GM19238 (cell line): ENCODE results near the gene RTL10.
"Not testable (repeated sequence)": the region's sequence is repeated elsewhere in the genome, so short reads cannot be mapped to it uniquely, and the experiment has no call there.

Experiments
- DNase-seq: peaks from one replicate; pipeline ENCODE4 v3.0.0; 2011; ENCODE audit warnings: low spot score; ENCODE audit not compliant: insufficient read length

Gene RTL10

DNA sequence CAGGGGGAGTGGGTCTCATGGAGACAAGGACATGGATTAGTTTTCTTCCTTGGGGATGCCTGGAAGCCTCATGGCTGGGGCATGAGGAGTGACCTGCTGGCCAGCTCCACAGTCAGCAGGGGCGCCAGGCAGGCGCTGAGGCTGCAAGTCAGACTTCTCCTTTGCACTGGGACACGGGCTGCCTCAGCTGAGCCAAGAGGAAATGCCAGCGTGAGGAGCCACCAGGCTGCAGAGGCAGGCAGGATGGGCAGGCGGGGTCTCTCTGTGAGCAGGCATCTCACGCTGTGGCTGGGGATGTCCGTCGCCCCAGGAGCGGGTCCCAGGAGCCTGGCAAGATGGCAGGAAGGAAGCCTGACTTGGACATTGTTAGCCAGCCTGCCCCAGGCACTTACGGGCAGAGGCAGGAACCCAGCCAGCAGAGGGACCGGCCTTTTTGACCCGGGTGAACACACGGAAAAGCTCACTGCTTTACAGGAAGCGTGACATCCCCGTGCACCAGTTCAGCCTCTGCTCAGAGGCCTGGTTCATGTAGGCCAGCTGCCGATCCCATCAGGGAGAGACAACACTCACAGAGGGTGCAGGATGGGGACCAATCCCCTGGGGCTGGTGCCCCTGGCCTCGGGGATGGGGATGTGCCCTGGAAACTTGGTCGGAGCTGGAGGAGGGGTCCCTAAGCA lies 10.2 kb downstream of the RTL10 start:
- DNase-seq, result no peak

DNA sequence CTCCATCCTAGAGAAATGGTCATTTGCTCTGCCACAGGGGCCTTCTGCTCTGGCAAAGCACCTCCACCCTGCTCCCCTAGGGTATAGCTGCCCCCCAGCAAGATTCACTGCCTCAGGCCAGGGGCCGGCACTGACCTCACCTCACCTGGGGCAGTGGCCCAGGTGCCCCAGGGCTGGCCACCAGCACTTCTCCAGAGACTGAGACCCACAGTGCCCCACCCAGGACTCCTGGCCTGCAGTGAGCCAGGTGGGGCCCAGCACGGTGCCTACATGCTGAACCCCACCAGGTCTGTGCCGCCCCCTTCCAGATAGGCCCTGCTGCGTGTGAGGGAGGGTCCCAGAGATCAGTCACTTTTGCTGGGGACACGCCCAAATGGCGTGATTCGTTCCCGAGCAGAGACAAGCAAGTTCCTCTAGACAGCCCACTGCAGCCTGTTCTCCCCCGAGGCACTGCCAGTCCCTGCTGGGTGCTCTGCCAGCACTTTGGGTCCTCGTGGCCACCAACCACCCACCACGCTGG lies 10.8 kb downstream of the RTL10 start:
- no peak for DNase-seq

DNA sequence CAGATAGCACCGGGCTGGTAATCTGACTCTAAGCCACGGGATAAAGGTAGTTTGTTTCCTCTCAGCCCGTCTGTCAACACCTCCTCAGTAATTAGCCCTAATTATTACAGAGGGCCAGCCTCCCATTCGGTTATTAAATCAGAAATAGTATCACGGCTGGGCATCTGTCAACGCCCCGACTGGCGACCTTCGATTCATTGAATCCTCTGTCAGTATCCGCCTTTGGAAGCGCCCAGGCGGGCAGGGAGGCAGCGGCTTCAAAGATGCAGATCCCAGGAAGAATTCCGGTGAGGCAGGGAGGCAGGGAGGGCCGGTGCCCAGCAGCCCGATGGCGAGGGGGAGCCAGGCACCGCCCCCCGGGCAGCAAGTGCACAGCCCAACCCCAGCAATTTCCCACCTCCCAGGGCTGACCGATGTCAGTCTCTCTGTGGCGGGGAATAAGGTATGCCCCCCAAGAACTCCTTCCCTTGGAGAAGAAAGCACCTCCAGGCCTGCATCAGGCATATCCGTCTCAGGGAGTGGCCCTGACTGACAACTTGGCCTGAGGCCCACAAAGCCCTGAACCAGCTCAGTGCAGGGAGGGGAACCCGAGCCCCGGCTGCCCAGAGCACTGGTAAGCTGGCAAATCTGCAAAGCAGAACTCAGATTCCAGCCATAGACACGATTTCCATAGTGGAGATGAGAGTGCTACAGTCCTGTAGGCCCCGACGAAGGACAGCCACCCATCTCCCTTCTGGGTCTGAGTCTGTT lies 11.4 kb downstream of the RTL10 start:
- DNase-seq, result no peak

DNA sequence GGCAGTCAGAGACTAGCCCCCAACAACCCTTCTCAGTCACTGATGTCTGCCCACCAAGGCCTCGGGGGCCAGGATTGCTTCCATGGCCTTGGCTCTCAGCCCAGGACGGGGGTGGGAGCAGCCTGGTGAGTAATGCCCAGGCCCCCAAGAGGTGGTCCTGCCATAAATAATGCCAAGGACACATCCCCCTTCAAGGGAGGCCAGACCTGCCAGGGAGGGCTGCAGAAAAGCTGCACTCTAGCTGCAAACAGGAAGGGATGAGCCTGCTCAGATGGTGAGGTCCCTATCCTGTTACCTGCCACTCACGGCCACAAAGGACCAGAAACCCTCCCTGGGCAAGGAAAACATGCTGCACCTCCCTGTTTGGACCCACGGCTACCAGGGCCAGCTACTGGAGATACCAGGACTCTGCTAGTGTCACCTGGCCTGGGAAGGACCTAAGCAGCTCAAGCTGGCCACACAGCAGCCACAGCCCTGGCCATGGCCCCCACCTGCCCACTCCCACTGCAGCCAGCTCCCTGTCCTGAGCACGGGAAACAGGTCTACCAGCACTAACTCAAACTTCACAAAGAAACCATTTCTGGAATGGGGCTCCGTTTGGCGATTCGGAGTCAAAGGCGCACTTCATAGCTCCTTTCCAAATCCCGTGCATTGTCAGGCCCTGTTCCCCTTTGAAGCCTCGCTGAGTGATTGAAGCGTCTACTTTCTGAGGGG lies 12.1 kb downstream of the RTL10 start:
- no peak for DNase-seq

DNA sequence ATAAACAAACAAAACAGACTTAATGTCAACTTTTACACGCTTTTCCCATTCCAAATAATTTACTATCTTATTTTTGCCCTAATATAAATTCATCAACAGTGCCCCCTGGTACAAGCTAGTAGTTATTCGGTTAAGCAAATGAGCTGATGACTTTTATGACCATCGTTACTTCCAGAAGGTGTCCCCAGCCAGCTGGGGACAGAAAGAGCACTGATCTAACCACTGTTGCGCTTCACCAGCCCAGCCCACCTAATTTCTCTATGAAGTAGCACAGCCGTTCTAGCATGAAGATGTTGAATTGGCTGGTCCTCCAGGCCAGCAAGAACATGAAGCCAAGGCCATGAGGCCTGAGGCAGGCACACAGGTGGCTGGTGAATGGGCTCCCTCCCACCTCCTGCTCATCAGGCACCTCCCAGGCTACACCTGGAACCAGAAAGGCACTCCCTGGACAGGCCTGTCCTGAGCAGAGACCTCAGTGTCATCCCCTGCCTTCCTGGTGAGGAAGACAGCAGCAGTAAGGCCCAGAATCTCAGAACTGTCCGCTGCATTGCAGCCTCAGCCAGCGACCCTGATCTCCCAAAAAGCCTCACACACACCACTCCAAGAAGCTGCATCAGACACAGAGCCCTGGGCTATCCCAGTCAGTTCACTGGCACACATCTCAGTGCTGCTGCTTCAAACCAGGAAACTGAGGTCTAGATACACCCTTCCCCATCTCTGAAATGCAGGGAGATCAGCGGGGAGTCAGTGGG lies 12.9 kb downstream of the RTL10 start:
- no peak for DNase-seq

DNA sequence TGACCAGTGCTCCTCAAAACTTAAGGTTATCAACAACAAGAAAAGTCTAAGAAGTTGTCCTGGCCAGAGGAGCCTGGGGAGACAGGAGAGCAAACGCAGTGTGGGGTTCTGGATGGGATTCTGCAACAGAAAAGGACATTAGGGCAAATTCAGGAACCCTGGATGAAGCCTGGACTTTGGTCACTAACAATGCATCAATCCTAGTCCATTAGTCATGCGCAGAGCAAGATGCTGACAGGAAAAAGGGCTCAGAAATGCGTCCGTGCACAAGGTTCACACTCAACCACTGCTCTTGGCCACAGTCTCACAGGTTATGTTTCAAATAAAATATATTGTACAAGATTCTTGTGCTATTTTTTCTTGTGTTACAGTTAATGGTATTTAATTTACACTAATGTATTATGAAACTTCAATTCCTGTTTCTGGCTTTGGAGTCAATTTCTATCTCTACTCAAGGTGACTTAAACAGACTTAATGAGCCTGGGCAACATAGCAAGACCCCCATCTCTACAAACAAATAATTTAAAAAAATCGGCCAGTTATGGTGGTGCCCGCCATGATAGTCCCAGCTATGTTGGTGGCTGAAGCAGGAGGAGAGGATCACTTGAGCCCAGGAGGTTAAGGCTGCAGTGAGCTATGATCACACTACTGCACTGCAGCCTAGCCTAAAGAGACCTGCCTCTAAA lies 13.6 kb downstream of the RTL10 start:
- DNase-seq, result no peak

DNA sequence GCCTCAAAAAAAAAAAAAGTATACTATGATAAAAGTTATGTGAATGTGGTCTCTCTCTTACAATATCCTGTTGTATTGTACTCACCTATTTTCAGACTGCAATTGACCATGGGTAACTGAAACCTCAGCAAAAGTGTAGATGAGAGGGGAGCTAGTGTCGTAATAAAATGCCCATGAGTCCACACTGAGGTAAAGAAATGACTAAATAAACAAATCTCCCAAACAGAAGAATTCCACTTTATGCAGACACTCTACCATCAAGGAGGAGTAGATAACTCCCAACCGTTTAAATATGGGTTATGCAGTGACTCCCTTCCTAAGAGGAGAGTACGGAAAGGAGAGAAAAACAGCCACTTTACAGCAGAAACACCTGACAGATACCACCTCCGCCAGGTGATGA lies 14.6 kb downstream of the RTL10 start:
- no peak for DNase-seq

DNA sequence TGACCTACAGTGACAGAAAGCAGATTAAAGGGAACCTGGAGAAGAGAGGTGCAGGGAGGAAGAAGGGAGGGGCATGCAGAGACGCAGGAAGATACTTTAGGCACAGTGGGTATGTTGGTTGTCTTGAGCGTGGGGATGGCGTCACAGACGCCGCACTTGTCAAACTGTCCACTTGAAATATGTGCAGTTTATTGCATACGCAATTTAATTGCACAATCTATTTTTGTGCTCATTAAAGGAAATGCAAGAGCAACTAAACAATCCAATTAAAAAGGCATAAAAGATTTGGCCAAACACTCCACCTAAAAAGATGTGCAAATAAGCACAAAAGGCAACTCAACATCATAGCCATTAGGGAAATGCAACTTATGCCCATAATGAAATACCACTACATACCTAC lies 16.8 kb downstream of the RTL10 start:
- DNase-seq, result no peak

DNA sequence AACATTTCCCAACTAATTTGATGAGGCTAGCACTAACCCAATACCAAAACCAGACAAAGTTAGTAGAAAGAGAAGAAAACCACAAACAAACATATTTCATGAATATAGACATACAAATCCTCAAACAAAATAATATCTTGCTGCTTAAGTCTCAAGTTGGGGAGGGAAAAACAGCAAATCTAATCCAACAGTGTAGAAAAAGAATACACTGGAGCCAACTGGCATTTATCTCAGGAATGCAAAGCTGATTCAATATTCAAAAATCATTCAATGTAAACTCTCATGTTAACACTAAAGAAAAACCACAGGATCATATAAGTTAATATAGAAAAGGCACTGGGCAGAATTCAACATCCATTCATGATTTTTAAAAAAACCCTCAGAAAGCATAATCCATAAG lies 18.2 kb downstream of the RTL10 start:
- DNase-seq, result no peak

DNA sequence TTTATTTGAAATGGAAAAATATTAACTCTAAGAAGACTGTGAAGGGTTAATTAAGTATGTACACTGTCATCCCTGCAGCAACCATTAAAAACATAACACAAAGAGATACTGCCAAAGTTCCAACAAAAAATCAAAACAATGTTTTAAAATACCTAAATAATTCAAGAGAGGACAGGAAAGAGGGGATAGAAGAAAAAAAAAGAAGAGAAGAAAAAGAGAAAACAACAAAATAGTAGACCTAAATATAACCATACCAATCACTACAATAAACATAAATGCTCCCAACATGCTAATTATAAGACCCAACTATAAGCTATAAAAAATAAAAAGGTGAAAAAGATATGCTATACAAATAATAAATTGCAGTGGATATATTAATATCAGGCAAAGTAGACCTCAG lies 20.1 kb downstream of the RTL10 start:
- no peak for DNase-seq

DNA sequence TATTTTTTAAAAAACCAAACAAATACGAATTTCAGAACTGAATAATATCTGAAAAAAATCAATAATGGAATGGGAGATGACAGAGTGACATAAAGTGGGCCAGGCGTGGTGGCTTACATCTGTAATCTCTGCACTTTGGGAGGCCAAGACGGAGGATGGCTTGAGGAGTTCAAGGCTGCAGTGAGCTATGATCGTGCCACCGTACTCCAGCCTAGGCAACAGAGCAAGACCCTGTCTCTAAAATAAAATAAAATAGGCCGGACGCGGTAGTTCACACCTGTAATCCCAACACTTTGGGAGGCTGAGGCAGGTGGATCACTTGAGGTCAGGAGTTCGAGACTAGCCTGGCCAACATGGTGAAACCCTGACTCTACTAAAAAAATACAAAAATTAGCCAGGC lies 21.3 kb downstream of the RTL10 start:
- DNase-seq, result not testable (repeated sequence)

DNA sequence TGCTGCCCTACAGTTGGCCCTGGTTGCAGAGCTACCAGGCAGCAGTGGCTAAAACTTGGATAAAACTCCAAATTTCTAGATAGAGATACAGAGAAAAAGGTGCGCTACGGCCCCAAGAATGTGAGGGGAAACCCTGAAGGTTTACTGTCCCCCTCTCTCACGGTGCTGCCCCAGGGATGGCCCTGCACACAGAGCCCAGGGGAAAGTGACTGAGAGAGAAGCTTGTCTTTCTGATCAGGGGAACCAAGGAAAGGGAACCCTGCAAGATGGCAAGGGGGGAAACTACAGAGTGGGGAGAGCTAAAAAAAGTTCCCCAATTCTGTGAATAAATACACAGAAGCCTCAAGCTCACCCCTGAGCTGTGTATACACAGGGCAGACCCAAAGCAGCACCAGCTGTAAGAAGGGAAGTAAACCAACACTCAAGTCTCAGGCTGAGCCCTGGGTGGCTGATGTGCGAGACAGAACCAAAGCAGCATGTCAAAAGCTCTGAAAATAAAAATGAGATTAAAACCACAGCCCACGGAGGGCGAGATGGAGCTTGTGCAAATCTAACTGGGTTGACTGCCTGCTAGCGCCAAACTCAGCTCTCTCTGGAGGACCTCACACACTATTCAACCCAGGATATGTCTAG lies 22.1 kb downstream of the RTL10 start:
- DNase-seq, result no peak

DNA sequence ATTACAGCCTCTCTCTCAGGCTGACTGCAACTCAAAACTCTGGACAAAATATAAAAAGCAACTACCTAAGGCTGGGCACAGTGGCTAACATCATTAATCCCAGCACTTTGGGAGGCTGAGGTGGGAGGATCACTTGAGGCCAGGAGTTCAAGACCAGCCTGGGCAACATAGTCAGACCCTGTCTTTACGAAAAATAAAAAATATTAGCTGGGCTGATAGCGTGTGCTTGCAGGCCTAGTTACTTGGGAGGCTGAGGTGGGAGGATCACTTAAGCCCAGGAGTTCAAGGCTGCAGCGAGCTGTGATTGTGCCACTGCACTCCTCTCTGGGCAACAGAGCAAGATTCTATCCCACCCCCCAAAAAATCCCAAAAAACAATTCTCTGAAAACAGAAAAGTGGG lies 22.7 kb downstream of the RTL10 start:
- not testable (repeated sequence) for DNase-seq

DNA sequence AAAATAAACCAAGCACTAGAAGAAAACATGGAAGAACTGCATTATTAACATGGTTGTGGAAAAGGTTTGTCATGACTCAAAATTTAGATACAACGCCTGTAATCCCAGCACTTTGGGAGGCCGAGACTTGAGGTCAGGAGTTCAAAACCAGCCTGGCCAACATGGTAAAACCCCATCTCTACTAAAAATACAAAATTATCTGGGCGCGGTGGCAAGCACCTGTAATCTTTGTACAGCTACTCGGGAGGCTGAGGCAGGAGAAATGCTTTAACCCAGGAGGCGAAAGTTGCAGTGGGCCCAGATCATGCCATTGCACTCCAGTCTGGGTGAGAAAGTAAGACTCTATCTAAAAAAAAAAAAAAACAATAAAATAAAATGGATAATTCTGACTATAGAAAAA lies 23.7 kb downstream of the RTL10 start:
- DNase-seq, result no peak

DNA sequence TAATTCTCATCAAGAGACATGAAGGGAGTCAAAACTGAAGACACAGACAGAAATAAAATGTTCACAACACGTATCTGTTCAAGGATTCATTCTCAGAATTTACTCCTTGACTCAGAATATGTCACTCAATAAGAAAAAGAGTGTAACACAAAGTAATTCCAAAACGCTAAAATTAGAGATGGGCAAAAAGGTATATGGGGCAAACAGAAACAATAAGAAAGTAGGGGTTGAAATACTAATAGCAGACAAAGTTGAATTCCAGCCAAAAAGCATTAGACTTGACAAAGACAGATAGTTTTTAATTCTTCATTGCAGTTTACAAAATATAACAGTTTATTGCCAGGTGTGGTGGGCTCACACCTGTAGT lies 26.7 kb downstream of the RTL10 start:
- DNase-seq, result no peak

DNA sequence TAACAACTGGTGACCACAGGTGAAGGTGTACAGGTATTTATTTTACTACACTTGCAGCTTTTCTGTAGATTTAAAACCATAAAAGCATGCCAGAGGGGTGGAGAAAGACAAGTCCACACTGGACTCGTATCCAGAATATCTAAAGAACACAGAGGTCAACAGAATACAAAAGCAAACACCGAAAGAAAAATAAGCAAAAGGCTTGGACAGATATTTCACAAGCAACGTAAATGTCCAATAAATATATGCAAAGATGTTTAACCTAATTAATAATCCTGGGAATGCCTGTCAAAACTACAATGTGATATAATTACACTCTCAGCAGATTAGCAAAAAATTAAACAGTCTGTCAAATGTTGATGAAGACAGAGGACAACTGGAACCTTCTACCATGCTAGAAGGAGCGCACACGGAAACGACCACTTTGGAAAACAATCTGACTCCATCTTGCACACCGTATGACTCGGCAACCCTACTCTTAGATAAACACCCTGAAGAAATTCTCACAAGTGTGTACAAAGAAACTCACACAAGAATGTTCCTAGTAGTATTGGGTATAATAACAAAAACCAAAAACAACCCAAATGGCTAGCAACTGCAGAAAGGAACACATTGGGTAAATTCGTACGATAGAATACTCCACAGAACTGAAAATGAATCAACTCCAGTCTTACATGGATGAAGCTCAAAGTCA lies 27.2 kb downstream of the RTL10 start:
- DNase-seq, result no peak

DNA sequence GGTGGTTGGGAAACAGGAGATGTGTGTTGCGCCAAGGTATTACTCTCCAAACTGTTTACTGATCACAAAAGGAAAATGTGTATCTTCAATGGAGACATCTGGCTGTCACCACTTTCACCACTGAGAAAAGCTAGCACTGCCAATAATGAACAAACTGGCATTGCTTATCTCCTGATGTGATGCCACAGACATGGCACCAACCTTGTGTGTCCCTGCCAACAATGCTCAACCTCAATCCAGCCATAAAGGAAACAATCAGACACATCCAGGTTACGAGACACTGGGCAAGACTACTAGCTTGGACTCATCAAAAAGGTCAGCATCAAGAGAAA lies 28.1 kb downstream of the RTL10 start:
- DNase-seq, result no peak

DNA sequence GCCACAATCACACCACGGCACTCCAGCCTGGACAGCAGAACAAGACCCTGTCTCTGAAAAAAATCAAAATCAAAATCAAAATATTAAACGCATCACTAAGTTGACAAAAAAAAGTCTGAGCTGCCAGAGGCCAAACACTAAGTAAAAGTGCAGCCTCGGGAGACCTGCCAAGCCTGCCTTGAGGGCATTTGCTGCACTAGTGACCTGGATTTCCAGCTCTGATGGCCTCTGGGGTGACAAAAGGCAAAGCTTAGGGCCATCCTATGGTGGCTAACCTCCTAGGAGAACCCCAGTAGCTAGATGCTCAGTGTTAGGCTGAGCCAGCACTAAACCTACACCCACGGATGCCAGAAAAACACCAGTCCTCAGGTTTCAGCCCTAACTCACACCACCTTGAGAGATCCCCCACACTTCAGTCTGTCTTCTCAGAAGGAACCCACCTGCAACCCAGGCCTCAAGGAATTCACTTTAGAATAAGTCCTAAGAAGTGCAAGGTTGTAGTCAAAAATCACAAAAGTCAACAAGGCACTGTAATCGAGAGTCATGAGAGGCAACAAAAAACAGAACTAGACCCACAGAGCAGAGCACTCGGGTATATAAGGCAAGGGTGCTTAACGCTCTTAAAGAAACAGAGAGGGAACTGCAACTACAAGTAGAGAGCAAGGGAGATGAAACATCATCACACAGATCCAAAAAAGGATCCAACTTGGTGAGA lies 28.6 kb downstream of the RTL10 start:
- no peak for DNase-seq

DNA sequence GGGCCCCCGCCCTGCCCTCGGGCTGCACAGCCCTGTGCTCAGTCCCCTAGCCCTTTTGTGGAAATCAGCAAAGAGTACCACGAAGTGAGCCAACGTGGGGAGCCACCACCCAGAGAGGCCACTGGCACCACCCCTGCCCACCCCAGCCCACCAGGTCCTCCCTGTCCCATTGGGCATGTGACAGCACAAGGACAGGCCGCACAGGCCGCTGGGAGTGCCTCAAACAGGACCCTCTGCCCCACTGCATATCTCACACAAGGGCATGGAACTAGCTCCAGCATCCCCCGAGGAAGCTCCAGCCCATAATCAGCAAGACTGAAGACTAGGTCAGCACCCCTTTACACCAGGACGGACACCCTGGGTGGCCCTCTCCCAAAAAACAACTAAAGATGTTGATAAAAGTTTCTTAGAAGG lies 29.7 kb downstream of the RTL10 start:
- DNase-seq, result no peak
